ENCODE data around the gene USP31. TPM values are rescaled to one million over a fixed set of nuclear protein-coding genes. Genes with fewer than 3 reads are reported as not detected.

USP31 gene
- total RNA-seq, 1 donor from 2014 or later = 8.7 TPM

- Mint-ChIP-seq H3K4me1 (ENCODE audit: low read depth) (no peaks in the 10 kb centered on the region), H3K36me3 (ENCODE audit: low read depth) (no peaks in the 10 kb centered on the region), H3K9me3 (ENCODE audit: low read depth) (no peaks in the 10 kb centered on the region), H3K27ac (ENCODE audit: unreplicated experiment) (no peak overlapping the region), H3K27me3 (ENCODE audit: low read depth) (peaks cover 51% of the 10 kb centered on the region), H3K4me3 (ENCODE audit: unreplicated experiment) (no peak overlapping the region)
- TF ChIP-seq CTCF (IDR thresholded peaks at IDR 0.05) = no peak
- no peak for DNase-seq (ENCODE audit: low spot score)
These were observed 38.1 kb upstream of the USP31 start for GRCh38 chr16:23187341-23187740.

GRCh38 chr16:23186171-23186570, 36.9 kb upstream of the USP31 start:
- Mint-ChIP-seq H3K4me1 (ENCODE audit: low read depth) (peaks cover 5% of the 10 kb centered on the region), H3K27me3 (ENCODE audit: low read depth) (peaks cover 57% of the 10 kb centered on the region), H3K4me3 (ENCODE audit: unreplicated experiment) (no peak overlapping the region), H3K27ac (ENCODE audit: unreplicated experiment) (no peak overlapping the region), H3K9me3 (ENCODE audit: low read depth) (no peaks in the 10 kb centered on the region), H3K36me3 (ENCODE audit: low read depth) (no peaks in the 10 kb centered on the region)
- DNase-seq (ENCODE audit: low spot score) = no peak
- TF ChIP-seq CTCF (IDR thresholded peaks at IDR 0.05) = no peak

- TF ChIP-seq CTCF (IDR thresholded peaks at IDR 0.05) = no peak
- H3K9me3 Mint-ChIP-seq (ENCODE audit: low read depth) = no peaks in the 10 kb centered on the region
- peaks cover 59% of the 10 kb centered on the region for H3K27me3 Mint-ChIP-seq (ENCODE audit: low read depth)
These were observed 36.4 kb upstream of the USP31 start for GRCh38 chr16:23185656-23186055.

GRCh38 chr16:23183543-23183862, 34.3 kb upstream of the USP31 start:
- Mint-ChIP-seq H3K27me3 (ENCODE audit: low read depth) (peaks cover 62% of the 10 kb centered on the region), H3K4me1 (ENCODE audit: low read depth) (peaks cover 5% of the 10 kb centered on the region), H3K27ac (ENCODE audit: unreplicated experiment) (no peak overlapping the region), H3K9me3 (ENCODE audit: low read depth) (no peaks in the 10 kb centered on the region), H3K4me3 (ENCODE audit: unreplicated experiment) (no peak overlapping the region), H3K36me3 (ENCODE audit: low read depth) (no peaks in the 10 kb centered on the region)
- no peak for TF ChIP-seq CTCF (IDR thresholded peaks at IDR 0.05)
- no peak for DNase-seq (ENCODE audit: low spot score)

More at GRCh38 chr16:23185656-23186055, 36.4 kb upstream of the USP31 start:
- H3K36me3 Mint-ChIP-seq (ENCODE audit: low read depth) = no peaks in the 10 kb centered on the region
- H3K27ac Mint-ChIP-seq (ENCODE audit: unreplicated experiment) = no peak overlapping the region
- DNase-seq (ENCODE audit: low spot score) = no peak
- H3K4me1 Mint-ChIP-seq (ENCODE audit: low read depth) = peaks cover 5% of the 10 kb centered on the region
- no peak overlapping the region for H3K4me3 Mint-ChIP-seq (ENCODE audit: unreplicated experiment)

GRCh38 chr16:23182679-23183542, 33.7 kb upstream of the USP31 start, which contains the start of gene SCNN1G:
Gene SCNN1G, plus strand, starts transcription at chr16:23182745. Its CDS starts 3,527 bp downstream, at chr16:23186272.
- no peaks in the 10 kb centered on the region for H3K9me3 Mint-ChIP-seq (ENCODE audit: low read depth)
- H3K4me3 Mint-ChIP-seq (ENCODE audit: unreplicated experiment) = peak within 1 kb of the TSS; percentile 56
- H3K36me3 Mint-ChIP-seq (ENCODE audit: low read depth) = no peaks in the 10 kb centered on the region
- H3K27ac Mint-ChIP-seq (ENCODE audit: unreplicated experiment) = no peak within 1 kb of the TSS
- peaks cover 5% of the 10 kb centered on the region for H3K4me1 Mint-ChIP-seq (ENCODE audit: low read depth)
- H3K27me3 Mint-ChIP-seq (ENCODE audit: low read depth) = peaks cover 64% of the 10 kb centered on the region
- no peak for DNase-seq (ENCODE audit: low spot score)
- peak; percentile 76 for TF ChIP-seq CTCF (IDR thresholded peaks at IDR 0.05)
